Mesodermal cell (in vitro differentiated cells): ENCODE results near the gene PTPRJ.

ENCODE experiments used
- H3K27ac ChIP-seq: 2 replicates; pipeline ENCODE4 v1.7.0; 2013; ENCODE audit warnings: mild to moderate bottlenecking, low read depth, low read length, moderate library complexity; ENCODE audit not compliant: severe bottlenecking
- H3K36me3 ChIP-seq: 2 replicates; pipeline ENCODE4 v1.7.1; 2013; ENCODE audit warnings: mild to moderate bottlenecking, low read length, moderate library complexity; ENCODE audit not compliant: control insufficient read depth, insufficient read depth
- H3K4me1 ChIP-seq: one replicate; pipeline ENCODE4 v1.7.1; 2013; ENCODE audit warnings: mild to moderate bottlenecking, low read length; ENCODE audit not compliant: insufficient read depth, control insufficient read depth, poor library complexity, severe bottlenecking
- H3K4me3 ChIP-seq: 2 replicates; pipeline ENCODE4 v1.7.0; 2013; ENCODE audit warnings: low read length, control low read depth, mild to moderate bottlenecking; ENCODE audit not compliant: insufficient read depth, poor library complexity, severe bottlenecking; ENCODE audit errors: extremely low read depth
- H3K9me3 ChIP-seq: 2 replicates; pipeline ENCODE4 v1.7.1; 2013; ENCODE audit warnings: mild to moderate bottlenecking, low read length, moderate library complexity; ENCODE audit not compliant: control insufficient read depth
- WGBS, 2 experiments: methylation state at CpG; one replicate each; pipeline ENCODE4 v1.1.5; 2013; ENCODE audit warnings: missing lambda C conversion rate in 2 of 2; ENCODE audit not compliant: insufficient coverage in 2 of 2; 5-methylcytosine and 5-hydroxymethylcytosine counted together

PTPRJ gene

GRCh38 chr11:48043991-48044512 lies 63.7 kb downstream of the PTPRJ start:
- Histone ChIP-seq H3K36me3 (no peaks in the 10 kb centered on the region), H3K4me3 (no peak overlapping the region), H3K27ac (no peak overlapping the region), H3K4me1 (peaks cover 4% of the 10 kb centered on the region), H3K9me3 (no peaks in the 10 kb centered on the region)
- 93 to 97% methylated on average over 7 of the region's 9 CpGs for WGBS, 2 experiments

- H3K27ac ChIP-seq: no peak overlapping the region
- H3K4me1 ChIP-seq: peaks cover 4% of the 10 kb centered on the region
- no peaks in the 10 kb centered on the region for H3K36me3 ChIP-seq
- no peak overlapping the region for H3K4me3 ChIP-seq
- no peaks in the 10 kb centered on the region for H3K9me3 ChIP-seq
- WGBS, 2 experiments: 90 to 100% methylated on average over 5 of the region's 7 CpGs
Measured at GRCh38 chr11:48044577-48044976, 64.2 kb downstream of the PTPRJ start.

- WGBS, 2 experiments: 80 to 96% methylated on average over 2 of the region's 5 CpGs
Measured at GRCh38 chr11:48045536-48045935, 65.2 kb downstream of the PTPRJ start.

GRCh38 chr11:48047616-48048015 lies 67.3 kb downstream of the PTPRJ start:
- H3K36me3 ChIP-seq: no peaks in the 10 kb centered on the region
- H3K9me3 ChIP-seq: no peaks in the 10 kb centered on the region
- peaks cover 16% of the 10 kb centered on the region for H3K4me1 ChIP-seq
- no peak overlapping the region for H3K27ac ChIP-seq
- 80 to 81% methylated on average over 7 to 8 of the region's 8 CpGs for WGBS, 2 experiments
- H3K4me3 ChIP-seq: no peak overlapping the region

More at GRCh38 chr11:48045536-48045935, 65.2 kb downstream of the PTPRJ start:
- H3K4me1 ChIP-seq: peaks cover 4% of the 10 kb centered on the region
- H3K4me3 ChIP-seq: no peak overlapping the region
- no peaks in the 10 kb centered on the region for H3K9me3 ChIP-seq
- no peak overlapping the region for H3K27ac ChIP-seq
- no peaks in the 10 kb centered on the region for H3K36me3 ChIP-seq

GRCh38 chr11:48049036-48049435 lies 68.7 kb downstream of the PTPRJ start:
- no peaks in the 10 kb centered on the region for H3K9me3 ChIP-seq
- WGBS, 2 experiments: 90 to 94% methylated on average over 4 to 5 of the region's 6 CpGs

GRCh38 chr11:48050304-48050703 lies 69.9 kb downstream of the PTPRJ start:
- Histone ChIP-seq H3K36me3 (no peaks in the 10 kb centered on the region), H3K4me3 (no peak overlapping the region), H3K27ac (no peak overlapping the region), H3K9me3 (no peaks in the 10 kb centered on the region), H3K4me1 (peaks cover 19% of the 10 kb centered on the region)
- 100% methylated on average over 1 of the region's 3 CpGs; no CpG with 5 or more reads in 1 of the 2 experiments for WGBS, 2 experiments

More at GRCh38 chr11:48049036-48049435, 68.7 kb downstream of the PTPRJ start:
- H3K27ac ChIP-seq: no peak overlapping the region
- peaks cover 16% of the 10 kb centered on the region for H3K4me1 ChIP-seq
- no peak overlapping the region for H3K4me3 ChIP-seq
- H3K36me3 ChIP-seq: no peaks in the 10 kb centered on the region

GRCh38 chr11:48051217-48051830 lies 71.0 kb downstream of the PTPRJ start:
- Histone ChIP-seq H3K4me1 (peaks cover 25% of the 10 kb centered on the region), H3K36me3 (no peaks in the 10 kb centered on the region), H3K4me3 (no peak overlapping the region), H3K9me3 (no peaks in the 10 kb centered on the region), H3K27ac (no peak overlapping the region)
- 80 to 94% methylated on average over 2 to 5 of the region's 7 CpGs for WGBS, 2 experiments

- peaks cover 25% of the 10 kb centered on the region for H3K4me1 ChIP-seq
- H3K27ac ChIP-seq: peak overlapping the region; percentile 10
- no peaks in the 10 kb centered on the region for H3K9me3 ChIP-seq
- H3K4me3 ChIP-seq: no peak overlapping the region
- WGBS, 2 experiments: 85 to 89% methylated on average over 5 to 6 of the region's 9 CpGs
- no peaks in the 10 kb centered on the region for H3K36me3 ChIP-seq
Measured at GRCh38 chr11:48052183-48053044, 72.1 kb downstream of the PTPRJ start.

GRCh38 chr11:48054994-48055291 lies 74.6 kb downstream of the PTPRJ start:
- no CpG with 5 or more reads among the region's 1 CpG for WGBS, 2 experiments
- Histone ChIP-seq H3K36me3 (no peaks in the 10 kb centered on the region), H3K4me1 (peaks cover 21% of the 10 kb centered on the region), H3K4me3 (no peak overlapping the region), H3K27ac (no peak overlapping the region), H3K9me3 (no peaks in the 10 kb centered on the region)

- peaks cover 21% of the 10 kb centered on the region for H3K4me1 ChIP-seq
- no peak overlapping the region for H3K27ac ChIP-seq
- WGBS, 2 experiments: 76 to 87% methylated on average over 10 to 12 of the region's 12 CpGs
- H3K36me3 ChIP-seq: no peaks in the 10 kb centered on the region
- H3K4me3 ChIP-seq: no peak overlapping the region
- H3K9me3 ChIP-seq: no peaks in the 10 kb centered on the region
Measured at GRCh38 chr11:48055292-48056132, 75.2 kb downstream of the PTPRJ start.
